Mucosa of descending colon (tissue), 3 donors: ENCODE results near the gene LIME1. TPM values are rescaled to one million over a fixed set of nuclear protein-coding genes. Genes with fewer than 3 reads are reported as not detected.

Experiments used
- ATAC-seq: fragments of 200-7000 bp; cut with Tn5 transposase; one replicate; pipeline ENCODE4 v1.9.1; 2020; ENCODE audit warnings: mild to moderate bottlenecking, moderate library complexity
- DNase-seq, 3 donors: peaks; one replicate each; pipeline ENCODE4 v3.0.0-alpha.2; 2020
- H3K36me3 ChIP-seq: fragments of 200-600 bp; one replicate; pipeline ENCODE4 v1.8.0; 2021; ENCODE audit warnings: low read depth, mild to moderate bottlenecking
- H3K4me1 ChIP-seq: fragments of 200-600 bp; one replicate; pipeline ENCODE4 v1.8.0; 2021; ENCODE audit warnings: low read depth, mild to moderate bottlenecking
- H3K4me3 ChIP-seq: fragments of 200-600 bp; one replicate; pipeline ENCODE4 v1.8.0; 2021; ENCODE audit warnings: mild to moderate bottlenecking
- H3K9me3 ChIP-seq: fragments of 200-600 bp; one replicate; pipeline ENCODE4 v1.8.0; 2021; ENCODE audit warnings: mild to moderate bottlenecking
- CTCF ChIP-seq: fragments of 200-600 bp; IDR thresholded peaks from one replicate; pipeline ENCODE4 v1.8.0; 2022; ENCODE audit warnings: antibody characterized with exemption, mild to moderate bottlenecking
- intact Hi-C, 2 donors: fragments of 100-400 bp; cut with DNase I in 1 of 2; cut with micrococcal nuclease in 1 of 2; formaldehyde crosslinking; loops; one replicate each; pipeline versions ENCODE4 v1.11.0 to v1.11.1; 2022; cut with DNase I, micrococcal nuclease
- total RNA-seq, 3 donors: library from RNA; stranded (reverse); fragmentation: NEBNext Ultra II Directional in 2 of 3; extraction: Animal tissue kit (Norgen Biotek cat#: 25700) in 2 of 3; gene quantifications; one replicate each; pipeline versions ENCODE4 v1.2.1 to v1.2.4, GENCODE V29; 2021 to 2023
- donor health status: DM: no; HTN: no; CAD: no; lungs with moderate emphysema.
- donor health status: DM: no; HTN: no; CAD: no.
- donor health status: DM: no; HTN: yes; CAD: no.

LIME1 gene
- total RNA-seq, 3 donors from 2014 or later, result 10.4 to 11.2 (median 10.8) TPM

- Histone ChIP-seq H3K36me3 (no peaks in the 10 kb centered on the region), H3K4me3 (peak overlapping the region; percentile 87), H3K9me3 (no peaks in the 10 kb centered on the region), H3K4me1 (peaks cover 18% of the 10 kb centered on the region)
- TF ChIP-seq CTCF, result no peak
- intact Hi-C loops, result no loop called here
- peak; percentile 63 for ATAC-seq
- DNase-seq, result peak; percentile 68 to 81 (median 77)
These were observed 29.5 kb upstream of the LIME1 start for GRCh38 chr20:63706852-63707557.

GRCh38 chr20:63707558-63708300, 28.7 kb upstream of the LIME1 start, which contains the start of the genes ARFRP1 and ZGPAT:
Gene ARFRP1, minus strand, starts transcription at chr20:63707976. Its CDS starts 885 bp downstream, at chr20:63707091.
Gene ZGPAT, plus strand, starts transcription at chr20:63708039. Its CDS starts 542 bp downstream, at chr20:63708581.
- ATAC-seq (peak; percentile 94), DNase-seq (peak; percentile 92 to 95 (median 94))
- H3K4me1 ChIP-seq, result peaks cover 18% of the 10 kb centered on the region
- no peaks in the 10 kb centered on the region for H3K9me3 ChIP-seq
- H3K36me3 ChIP-seq, result no peaks in the 10 kb centered on the region
- peak within 1 kb of the TSS; percentile 87 for H3K4me3 ChIP-seq
- intact Hi-C loops, result no loop called here
- TF ChIP-seq CTCF, result no peak

- no peak for TF ChIP-seq CTCF
- intact Hi-C loops, result no loop called here
- ATAC-seq (peak; percentile 2), DNase-seq (peak in 2 of 3 donors; percentile 46 to 64)
- Histone ChIP-seq H3K9me3 (no peaks in the 10 kb centered on the region), H3K4me1 (peaks cover 18% of the 10 kb centered on the region), H3K36me3 (no peaks in the 10 kb centered on the region), H3K4me3 (peak overlapping the region; percentile 87)
These were observed 27.9 kb upstream of the LIME1 start for GRCh38 chr20:63708301-63709148.

- intact Hi-C loops, result no loop called here
- Histone ChIP-seq H3K36me3 (no peaks in the 10 kb centered on the region), H3K4me1 (peaks cover 18% of the 10 kb centered on the region), H3K4me3 (no peak overlapping the region), H3K9me3 (no peaks in the 10 kb centered on the region)
- DNase-seq, result peak in 1 of 3 donors; percentile 47
- no peak for ATAC-seq
- TF ChIP-seq CTCF, result no peak
These were observed 27.3 kb upstream of the LIME1 start for GRCh38 chr20:63709149-63709527.

- Histone ChIP-seq H3K4me3 (no peak overlapping the region), H3K4me1 (peaks cover 14% of the 10 kb centered on the region), H3K9me3 (peaks cover 7% of the 10 kb centered on the region), H3K36me3 (no peaks in the 10 kb centered on the region)
- ATAC-seq (no peak), DNase-seq (peak in 1 of 3 donors; percentile 26)
- intact Hi-C loops, result no loop called here
- no peak for TF ChIP-seq CTCF
These were observed 25.3 kb upstream of the LIME1 start for GRCh38 chr20:63711085-63711645.
